ENCODE data around the gene UGT1A9.

GRCh38 chr2:233702238-233702637 lies 30.5 kb downstream of the UGT1A9 start:
- TF ChIP-seq EP300 (IDR thresholded peaks at IDR 0.05) (no peak), CTCF (IDR thresholded peaks at IDR 0.05) (no peak)
